GM21529 (cell line): ENCODE measurements around the gene RAD51B.
A peak's percentile ranks its signal among the peaks of the same experiment; 100 is the strongest.

ENCODE experiments used
- ATAC-seq: cut with Tn5 transposase; IDR thresholded peaks from one replicate; pipeline ENCODE4 v1.9.1; 2021; ENCODE audit not compliant: unreplicated experiment

Gene RAD51B

GRCh38 chr14:68312884-68313610 lies 493.5 kb downstream of the RAD51B start:
- peak; percentile 95 for ATAC-seq

GRCh38 chr14:68314642-68315041 lies 495.1 kb downstream of the RAD51B start:
- ATAC-seq, result no peak

- ATAC-seq, result no peak
These were observed 495.5 kb downstream of the RAD51B start for GRCh38 chr14:68315081-68315480.

- no peak for ATAC-seq
These were observed 496.7 kb downstream of the RAD51B start for GRCh38 chr14:68316078-68316868.

GRCh38 chr14:68317239-68317638 lies 497.7 kb downstream of the RAD51B start:
- ATAC-seq, result no peak

GRCh38 chr14:68318828-68319227 lies 499.2 kb downstream of the RAD51B start:
- ATAC-seq, result no peak

- ATAC-seq, result no peak
These were observed 500.9 kb downstream of the RAD51B start for GRCh38 chr14:68320495-68320894.

GRCh38 chr14:68322940-68323620 lies 503.5 kb downstream of the RAD51B start:
- no peak for ATAC-seq

- ATAC-seq, result no peak
These were observed 505.8 kb downstream of the RAD51B start for GRCh38 chr14:68325267-68325807.

GRCh38 chr14:68327231-68327630 lies 507.7 kb downstream of the RAD51B start:
- ATAC-seq, result no peak

- peak; percentile 70 for ATAC-seq
These were observed 508.9 kb downstream of the RAD51B start for GRCh38 chr14:68328509-68328908.

- no peak for ATAC-seq
These were observed 511.8 kb downstream of the RAD51B start for GRCh38 chr14:68331426-68331825.

GRCh38 chr14:68331991-68332390 lies 512.4 kb downstream of the RAD51B start:
- ATAC-seq, result no peak

GRCh38 chr14:68333262-68333661 lies 513.7 kb downstream of the RAD51B start:
- peak; percentile 42 for ATAC-seq

- no peak for ATAC-seq
These were observed 515.7 kb downstream of the RAD51B start for GRCh38 chr14:68335312-68335711.

GRCh38 chr14:68336165-68336564 lies 516.6 kb downstream of the RAD51B start:
- no peak for ATAC-seq

GRCh38 chr14:68337279-68337678 lies 517.7 kb downstream of the RAD51B start:
- ATAC-seq, result no peak

GRCh38 chr14:68340262-68340661 lies 520.7 kb downstream of the RAD51B start:
- ATAC-seq, result no peak

GRCh38 chr14:68341411-68342212 lies 522.0 kb downstream of the RAD51B start:
- peak; percentile 46 for ATAC-seq

- ATAC-seq, result no peak
These were observed 522.7 kb downstream of the RAD51B start for GRCh38 chr14:68342216-68342763.
